GM19467 (cell line): ENCODE measurements around the gene COX7A1.

Experiments used
- ATAC-seq: cut with Tn5 transposase; IDR thresholded peaks from one replicate; pipeline ENCODE4 v1.9.1; 2021; ENCODE audit warnings: mild to moderate bottlenecking, moderate library complexity; ENCODE audit not compliant: unreplicated experiment

COX7A1 gene

DNA sequence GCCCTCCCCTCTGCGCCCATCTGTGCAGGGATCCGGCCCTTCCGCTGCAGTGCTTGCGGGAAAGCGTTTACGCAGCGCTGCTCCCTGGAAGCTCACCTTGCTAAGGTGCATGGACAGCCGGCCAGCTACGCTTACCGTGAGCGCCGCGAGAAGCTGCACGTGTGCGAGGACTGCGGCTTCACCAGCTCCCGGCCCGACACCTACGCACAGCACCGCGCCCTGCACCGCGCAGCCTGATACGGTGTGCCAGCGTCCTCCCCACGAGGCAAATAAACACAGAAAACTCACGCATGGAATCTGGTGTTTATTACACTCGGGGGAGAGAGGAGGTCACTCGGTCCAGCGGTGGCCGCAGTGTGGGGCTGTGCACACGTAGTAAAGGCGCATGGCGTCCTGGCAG is 38.8 kb downstream of the COX7A1 start:
- ATAC-seq: no peak

DNA sequence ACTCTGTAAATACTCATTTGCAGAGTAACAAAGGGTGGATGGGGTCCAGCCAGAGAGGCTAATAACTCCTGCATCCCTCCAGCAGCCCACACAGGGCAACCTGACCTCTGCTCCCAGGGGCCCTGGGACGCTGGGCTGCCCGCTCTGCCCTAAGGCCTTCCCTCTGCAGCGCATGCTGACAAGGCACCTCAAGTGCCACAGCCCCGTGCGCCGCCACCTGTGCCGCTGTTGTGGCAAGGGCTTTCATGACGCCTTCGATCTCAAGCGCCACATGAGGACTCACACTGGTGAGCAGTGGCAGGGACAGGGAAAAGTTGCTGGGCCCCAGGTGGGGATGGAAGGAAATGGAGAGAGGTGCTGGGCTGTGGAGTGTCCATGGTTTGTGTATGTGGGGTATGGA is 39.6 kb downstream of the COX7A1 start:
- ATAC-seq: no peak

DNA sequence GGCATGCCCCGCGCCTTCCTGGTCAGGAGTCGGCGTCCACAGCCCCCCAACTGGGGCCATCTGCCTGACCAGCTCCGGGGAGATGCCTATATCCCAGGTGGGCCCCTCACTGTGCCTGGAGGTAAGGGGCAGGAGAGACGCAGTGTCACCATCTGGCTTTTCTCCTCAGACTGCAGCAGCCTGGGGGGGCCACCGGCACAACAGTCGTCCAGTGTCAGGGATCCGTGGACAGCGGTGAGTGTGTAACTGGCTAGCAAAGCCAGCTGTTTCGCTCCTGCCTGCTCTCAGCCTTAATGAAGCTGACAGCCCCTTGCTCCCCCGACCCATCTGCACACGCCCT is 41.1 kb downstream of the COX7A1 start:
- ATAC-seq: no peak

DNA sequence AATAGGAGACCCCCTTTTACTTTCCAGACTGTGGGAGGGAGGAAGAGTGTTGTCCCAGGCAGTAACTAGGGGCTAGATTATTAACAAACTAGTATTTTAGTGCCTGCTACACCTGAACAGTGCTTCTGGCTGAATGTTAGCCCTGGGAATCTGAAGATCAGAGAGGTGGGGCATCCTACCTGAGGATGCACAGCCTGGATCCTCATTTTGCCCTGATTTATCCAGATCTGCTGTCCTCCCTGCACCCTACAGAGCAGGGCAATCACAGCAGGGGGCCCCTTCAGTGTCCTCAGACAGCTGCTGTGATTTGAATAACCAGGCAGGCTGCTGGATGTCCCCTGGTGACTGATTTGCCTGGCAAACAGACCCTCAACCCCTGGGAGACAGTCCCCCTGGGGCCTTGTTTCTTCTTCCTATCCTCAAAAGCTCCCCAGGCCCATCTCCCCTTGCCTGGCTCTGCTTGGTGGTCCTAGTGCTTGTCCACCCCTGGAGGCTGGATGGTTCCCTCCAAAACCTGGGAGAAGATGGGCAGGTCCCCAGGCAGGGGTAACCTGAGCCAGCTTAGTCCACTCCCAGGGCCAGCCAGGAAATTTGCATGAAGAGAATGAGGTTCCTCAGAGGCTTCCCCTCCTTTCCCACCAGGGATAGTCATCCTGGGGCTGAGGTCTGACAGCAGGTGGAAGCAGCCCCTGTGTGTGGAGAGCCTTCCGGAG is 41.6 kb downstream of the COX7A1 start, which contains the start of gene OVOL3:
TSS of gene OVOL3 (plus strand) at position 657 of the 713 bp plus-strand sequence. CDS start 60 bp downstream, outside the sequence.
- no peak for ATAC-seq

DNA sequence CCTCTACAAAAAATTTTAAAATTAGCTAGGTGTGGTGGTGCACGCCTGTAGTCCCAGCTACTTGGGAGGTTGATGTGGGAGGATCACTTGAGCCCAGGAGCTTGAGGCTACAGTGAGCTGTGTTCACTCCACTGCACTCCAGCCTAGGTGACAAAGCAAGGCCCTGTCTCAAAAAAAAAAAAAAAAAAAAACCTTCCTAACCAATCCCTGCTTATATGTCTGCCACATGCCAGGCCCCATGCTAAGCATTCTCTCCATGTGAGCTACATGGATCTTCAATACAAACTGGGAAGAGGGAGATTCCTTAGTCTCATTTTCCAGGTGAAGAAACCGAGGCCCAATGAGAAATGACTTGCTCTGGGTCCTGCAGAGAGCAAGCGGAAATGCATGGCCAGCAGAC is 43.6 kb downstream of the COX7A1 start:
- no peak for ATAC-seq

DNA sequence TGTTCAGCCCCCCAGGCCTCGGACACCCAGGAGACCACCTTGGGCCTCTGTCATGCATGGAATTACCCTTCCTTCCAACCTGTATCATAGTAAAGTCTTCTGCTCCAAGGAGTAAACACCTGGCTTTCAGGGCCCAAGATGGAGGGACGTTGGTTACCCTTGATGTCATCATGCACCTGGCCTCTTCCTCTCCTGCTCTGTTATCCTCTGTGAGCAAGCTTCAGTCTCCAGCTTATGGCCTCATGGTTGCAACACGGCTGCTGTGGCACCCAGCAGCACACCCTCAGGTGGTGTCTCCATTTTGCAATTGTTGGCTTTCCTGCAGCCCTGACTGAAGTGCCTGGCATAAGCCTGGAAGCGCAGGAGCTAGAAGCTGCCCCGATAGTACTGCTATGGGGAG is 45.3 kb downstream of the COX7A1 start:
- no peak for ATAC-seq

DNA sequence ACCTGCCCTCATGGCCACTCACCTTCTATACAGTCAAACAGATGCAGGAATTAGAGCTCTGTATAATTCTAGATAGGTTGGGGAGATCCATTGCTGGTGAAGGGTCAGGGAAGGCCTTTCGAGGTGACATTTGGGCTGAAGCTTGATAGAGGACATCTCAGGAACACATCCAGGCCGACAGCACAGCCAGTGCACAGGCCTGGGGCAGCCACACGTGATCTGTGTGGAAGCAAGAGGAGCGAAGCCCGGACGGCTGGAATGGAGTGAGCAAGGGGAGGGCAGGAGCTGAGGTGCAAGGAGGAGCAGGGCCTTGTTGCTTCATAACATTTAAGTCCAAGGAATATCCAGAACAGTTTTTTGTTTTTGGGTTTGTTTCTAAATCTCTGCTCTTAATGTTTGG is 45.8 kb downstream of the COX7A1 start:
- ATAC-seq: no peak

DNA sequence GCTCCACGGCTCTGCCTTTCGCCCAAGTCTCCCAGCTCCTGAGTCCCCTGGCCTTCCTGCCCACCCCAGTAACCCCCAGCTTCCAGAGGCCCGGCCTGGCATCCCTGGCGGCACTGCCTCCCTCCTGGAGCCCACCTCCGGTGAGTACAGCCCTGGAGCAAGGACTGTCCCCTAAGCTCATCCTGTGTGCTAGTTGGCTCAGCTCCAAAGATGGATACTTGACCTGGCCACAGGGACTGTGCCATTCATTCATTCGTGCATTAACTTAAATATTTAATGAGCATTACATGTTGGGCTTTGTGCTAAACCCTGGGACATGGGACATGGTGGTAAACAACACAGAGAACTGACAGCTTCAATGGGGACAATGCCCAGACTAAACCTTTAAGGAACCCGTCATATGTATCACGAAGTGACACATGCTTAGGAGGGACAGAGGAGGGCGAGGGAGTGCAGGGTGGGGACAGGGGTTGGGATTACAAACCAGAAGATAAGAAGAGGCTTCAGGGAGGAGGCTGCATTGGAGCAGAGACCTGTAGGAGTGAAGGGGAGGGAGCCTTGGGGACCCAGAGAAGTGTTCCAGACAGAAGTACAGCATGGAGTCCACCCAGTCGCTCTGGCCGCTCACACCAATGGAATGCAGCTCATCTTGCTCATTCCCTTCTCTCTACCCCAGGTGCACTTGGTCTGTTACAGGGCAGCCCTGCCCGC is 48.2 kb downstream of the COX7A1 start:
- no peak for ATAC-seq

DNA sequence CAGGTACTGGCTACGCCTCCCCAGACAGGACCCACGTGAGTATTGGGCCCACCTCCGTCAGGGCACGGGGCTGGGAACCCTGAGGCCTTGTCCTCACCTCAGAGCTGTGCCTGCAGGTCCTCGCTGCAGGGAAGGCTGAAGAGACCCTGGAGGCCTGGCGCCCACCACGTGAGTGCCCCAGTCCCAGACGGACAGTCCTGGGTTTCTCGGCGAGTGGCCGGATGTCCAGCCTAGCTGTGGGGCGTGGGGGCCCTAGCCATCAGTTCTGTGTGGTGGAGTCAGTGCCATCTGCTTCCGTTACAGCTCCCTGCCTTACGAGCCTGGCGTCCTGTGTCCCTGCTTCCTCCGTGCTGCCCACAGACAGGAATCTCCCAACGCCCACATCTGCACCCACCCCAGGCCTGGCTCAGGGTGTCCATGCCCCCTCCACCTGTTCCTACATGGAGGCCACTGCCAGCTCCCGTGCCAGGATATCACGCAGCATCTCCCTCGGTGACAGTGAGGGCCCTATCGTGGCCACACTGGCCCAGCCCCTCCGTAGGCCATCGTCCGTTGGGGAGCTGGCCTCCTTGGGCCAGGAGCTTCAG is 49.1 kb downstream of the COX7A1 start:
- ATAC-seq: no peak

DNA sequence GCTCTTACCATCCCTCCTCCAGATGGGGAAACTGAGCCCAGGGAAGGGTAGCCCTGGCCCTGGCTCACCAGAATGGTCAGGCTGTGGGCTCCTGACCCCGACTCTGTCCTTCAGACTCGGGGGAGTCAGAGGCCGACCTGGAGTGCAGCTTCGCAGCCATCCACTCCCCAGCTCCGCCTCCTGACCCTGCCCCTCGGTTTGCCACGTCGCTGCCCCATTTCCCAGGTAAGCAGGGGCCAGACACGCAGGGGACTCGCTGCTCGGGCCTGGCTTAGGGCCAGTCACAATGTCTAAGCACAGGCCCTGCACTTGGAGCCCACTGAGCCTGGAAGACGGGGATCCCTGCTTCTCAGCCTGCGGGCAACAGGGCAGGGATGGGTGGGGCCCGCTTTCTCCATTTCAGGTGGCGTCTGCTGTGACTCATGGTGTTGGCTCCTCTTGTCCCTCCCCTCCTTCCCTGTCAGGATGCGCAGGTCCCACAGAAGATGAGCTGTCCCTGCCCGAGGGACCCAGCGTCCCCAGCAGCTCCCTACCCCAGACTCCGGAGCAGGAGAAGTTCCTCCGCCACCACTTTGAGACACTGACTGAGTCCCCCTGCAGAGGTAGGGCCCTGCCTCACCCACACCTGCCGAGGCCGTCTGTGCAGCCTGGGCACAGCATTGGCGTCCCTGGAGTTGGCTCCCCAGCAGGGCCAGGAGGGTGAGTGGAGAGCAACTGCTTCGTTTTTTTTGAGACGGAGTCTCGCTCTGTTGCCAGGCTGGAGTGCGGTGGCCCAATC is 50.5 kb downstream of the COX7A1 start:
- ATAC-seq: no peak
